ENCODE data around the gene CNTNAP2.

The CNTNAP2 gene

DNA sequence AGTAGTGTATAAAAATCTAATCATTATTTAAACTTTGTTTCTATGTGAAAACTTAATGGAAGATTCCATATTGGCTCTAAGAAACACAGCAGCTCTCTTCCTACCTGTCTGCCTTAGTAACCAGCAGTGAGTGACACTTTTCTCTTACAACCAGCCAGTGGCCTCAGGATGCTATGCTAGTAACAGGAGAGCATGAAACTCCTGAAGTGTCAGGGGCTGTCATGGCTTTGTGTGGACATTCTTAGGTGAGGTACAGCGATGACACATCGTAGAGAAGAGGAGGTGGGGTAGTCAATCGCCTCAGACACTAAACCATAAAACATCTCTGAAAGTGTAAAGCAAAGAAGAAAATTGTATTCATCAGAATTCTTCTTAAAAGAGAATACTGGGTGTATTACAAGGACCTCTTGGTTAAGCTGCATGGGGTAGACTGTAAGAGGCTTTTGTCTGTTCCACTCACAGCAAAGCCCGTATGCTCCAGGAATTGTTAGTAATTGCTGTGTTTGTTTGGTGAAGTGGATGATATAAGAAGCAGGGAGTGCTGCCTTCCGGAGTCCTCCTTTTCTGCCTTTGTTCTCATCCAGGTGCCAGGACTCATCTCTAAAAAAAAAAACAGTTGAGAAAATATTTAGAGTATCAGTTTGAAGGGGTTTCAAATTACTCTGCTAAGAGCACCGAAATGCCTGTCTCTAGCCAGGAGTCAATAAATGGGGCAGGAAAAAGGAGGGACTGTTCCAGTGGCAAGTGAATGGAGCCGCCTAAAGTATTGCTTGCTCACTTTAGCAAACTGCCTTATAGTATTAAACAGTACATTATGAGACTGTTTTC is 518.8 kb downstream of the CNTNAP2 start:
- DNase-seq = peak; percentile 98

DNA sequence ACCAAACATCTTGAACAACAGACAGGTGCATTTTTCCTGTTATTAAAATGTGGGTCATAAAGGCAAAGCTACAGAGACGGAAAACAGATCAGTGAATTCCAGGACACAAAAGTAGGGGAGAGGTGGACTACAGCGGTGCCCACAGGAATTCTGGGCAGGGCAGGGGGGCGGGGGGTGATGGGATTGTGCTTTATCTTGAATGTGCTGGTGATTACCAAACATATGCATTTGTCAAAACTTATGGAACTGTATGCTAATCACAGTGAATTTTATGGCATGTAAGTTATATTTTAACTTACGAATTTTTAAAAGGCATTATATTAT is 519.4 kb downstream of the CNTNAP2 start:
- no peak for DNase-seq

GRCh38 chr7:146636581-146636980 is 520.0 kb downstream of the CNTNAP2 start:
- no peak for DNase-seq

- DNase-seq = no peak
Observed at GRCh38 chr7:146639291-146639690, 522.7 kb downstream of the CNTNAP2 start.

- DNase-seq = no peak
Observed at GRCh38 chr7:146641491-146641890, 524.9 kb downstream of the CNTNAP2 start.

GRCh38 chr7:146645383-146645976 is 528.9 kb downstream of the CNTNAP2 start:
- no peak for DNase-seq

DNA sequence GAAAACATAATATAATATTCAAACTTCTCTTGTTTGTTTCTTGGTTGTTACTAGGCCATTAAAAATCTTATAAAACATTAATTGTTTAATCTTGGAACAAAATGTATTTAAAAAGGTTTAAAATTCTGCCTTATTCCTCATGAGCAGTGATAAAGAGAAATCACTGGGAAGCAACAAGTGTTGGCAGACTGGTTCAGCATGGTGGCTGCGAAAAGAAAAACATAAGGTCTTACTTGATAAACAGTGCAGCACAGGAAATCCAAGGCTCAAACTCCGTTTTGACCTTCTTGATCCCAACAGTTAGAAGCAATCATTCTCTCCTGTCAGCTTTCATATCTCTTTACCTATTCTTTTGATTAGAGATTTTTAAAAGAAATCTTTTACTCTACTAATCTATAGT is 530.8 kb downstream of the CNTNAP2 start:
- no peak for DNase-seq

DNA sequence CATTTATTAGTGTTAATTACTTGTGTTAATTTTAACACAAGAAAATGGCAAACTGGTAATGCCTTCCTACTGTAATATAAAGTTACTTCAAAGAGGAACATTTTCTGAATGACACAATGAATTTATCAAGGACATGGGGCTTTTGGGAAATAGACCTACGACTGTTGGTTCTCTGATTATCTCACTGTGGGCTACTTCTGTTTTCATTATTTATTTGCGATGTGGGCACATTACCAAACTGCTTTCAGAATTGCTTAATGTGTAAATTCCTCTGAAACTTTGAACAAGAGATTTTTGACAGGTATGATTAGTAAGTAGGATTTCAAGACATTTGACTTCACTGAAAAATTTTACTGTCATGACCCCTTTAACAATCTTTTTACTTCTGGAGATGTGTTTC is 535.6 kb downstream of the CNTNAP2 start:
- no peak for DNase-seq

GRCh38 chr7:146654048-146654447 is 537.4 kb downstream of the CNTNAP2 start:
- DNase-seq = no peak

- DNase-seq = peak; percentile 98
Observed at GRCh38 chr7:146655928-146656797, 539.6 kb downstream of the CNTNAP2 start.

DNA sequence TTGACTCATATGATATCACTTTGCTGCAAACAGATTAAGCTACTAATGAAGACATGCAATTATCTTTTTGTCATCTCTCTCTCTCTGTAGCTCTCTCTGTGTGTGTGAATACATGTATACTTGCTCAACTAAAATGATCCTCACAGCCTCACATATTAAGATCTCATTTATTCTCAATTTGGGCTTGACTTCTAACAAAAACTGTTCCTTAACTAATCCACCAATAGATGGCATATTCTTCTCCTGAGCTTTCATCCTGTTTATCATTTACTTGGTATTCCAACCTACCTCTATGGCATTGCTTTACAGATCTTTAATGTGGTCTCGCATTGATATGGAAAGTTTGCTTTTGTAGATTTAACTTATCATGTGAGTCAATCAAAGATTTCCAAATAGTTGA is 540.4 kb downstream of the CNTNAP2 start:
- DNase-seq = peak; percentile 68

GRCh38 chr7:146658604-146659003 is 542.0 kb downstream of the CNTNAP2 start:
- DNase-seq = no peak

- peak; percentile 58 for DNase-seq
Observed at GRCh38 chr7:146659732-146660131, 543.1 kb downstream of the CNTNAP2 start.

GRCh38 chr7:146660839-146661238 is 544.2 kb downstream of the CNTNAP2 start:
- peak; percentile 88 for DNase-seq

- no peak for DNase-seq
Observed at GRCh38 chr7:146661435-146661834, 544.8 kb downstream of the CNTNAP2 start.

DNA sequence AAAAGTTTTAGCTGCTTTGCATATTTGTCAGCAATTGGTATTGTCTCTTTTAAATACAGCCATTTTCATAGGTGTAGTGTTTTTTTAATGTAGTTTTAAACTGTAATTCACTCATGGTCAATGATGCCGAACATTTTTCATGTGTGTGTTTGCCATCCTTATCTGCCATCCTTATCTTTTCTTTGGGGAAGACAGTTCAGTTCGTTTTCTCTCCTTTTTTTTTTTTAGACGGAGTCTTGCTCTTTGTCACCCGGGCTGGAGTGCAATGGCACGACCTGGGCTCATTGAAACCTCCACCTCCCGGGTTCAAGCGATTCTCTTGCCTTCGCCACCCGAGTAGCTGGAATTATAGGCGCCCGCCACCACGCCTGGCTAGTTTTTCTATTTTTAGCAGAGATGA is 545.3 kb downstream of the CNTNAP2 start:
- DNase-seq = no peak

- DNase-seq = no peak
Observed at GRCh38 chr7:146665023-146665422, 548.4 kb downstream of the CNTNAP2 start.

DNA sequence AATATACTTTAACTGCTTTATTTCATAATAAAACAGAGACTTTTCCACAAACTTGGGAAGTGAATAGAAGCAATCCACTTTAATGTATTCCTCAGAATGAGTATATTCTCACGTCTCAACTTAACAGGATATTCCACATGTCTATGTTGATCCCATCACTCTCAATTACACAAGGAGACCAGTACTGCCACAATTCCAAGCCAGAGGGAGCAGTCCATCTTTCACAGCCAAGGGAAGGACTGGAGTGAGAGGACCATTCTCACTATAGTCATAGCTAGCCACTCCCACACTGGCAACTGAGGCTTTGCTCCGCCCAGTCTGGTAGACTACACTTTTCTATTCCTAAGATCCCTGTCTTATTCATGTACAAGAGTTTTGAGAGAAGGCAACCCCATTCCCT is 553.9 kb downstream of the CNTNAP2 start:
- no peak for DNase-seq

DNA sequence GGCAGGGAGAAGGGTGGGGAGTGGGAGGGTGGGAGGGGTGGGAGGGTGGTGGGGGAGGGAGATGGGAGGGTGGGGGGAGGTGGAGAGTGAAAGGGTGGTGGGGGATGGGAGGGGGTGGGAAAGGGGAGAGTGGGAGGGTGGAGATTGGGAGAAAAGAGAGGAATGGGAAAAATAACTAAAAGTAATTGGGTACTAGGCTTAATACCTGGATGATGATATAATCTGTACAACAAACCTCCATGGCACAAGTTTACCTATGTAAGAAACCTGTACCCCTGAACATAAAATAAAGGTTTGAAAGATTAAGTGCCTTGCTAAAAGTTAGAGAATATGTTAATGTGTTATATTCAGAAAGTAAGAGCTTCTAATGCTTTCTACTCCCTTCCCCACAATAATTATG is 564.9 kb downstream of the CNTNAP2 start:
- DNase-seq = no peak

GRCh38 chr7:146683439-146683838 is 566.8 kb downstream of the CNTNAP2 start:
- DNase-seq = no peak

DNA sequence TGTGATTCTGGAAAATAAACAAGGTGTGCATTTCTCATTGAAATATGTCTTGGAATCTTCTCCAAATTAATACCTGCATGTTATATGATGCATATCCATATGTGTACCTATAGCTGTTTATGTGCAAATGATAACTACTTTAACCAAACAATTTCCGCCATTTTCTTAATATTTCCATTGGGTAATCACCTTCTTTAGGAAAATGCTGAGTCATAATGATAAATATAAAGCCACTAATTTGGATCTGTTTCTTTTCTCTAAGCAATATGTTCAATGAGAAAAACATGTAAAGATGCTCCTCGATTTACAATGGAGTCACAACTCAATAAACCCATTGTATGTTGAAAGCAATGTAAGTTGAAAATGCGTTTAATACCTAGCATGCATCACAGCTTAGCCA is 574.4 kb downstream of the CNTNAP2 start:
- no peak for DNase-seq

DNA sequence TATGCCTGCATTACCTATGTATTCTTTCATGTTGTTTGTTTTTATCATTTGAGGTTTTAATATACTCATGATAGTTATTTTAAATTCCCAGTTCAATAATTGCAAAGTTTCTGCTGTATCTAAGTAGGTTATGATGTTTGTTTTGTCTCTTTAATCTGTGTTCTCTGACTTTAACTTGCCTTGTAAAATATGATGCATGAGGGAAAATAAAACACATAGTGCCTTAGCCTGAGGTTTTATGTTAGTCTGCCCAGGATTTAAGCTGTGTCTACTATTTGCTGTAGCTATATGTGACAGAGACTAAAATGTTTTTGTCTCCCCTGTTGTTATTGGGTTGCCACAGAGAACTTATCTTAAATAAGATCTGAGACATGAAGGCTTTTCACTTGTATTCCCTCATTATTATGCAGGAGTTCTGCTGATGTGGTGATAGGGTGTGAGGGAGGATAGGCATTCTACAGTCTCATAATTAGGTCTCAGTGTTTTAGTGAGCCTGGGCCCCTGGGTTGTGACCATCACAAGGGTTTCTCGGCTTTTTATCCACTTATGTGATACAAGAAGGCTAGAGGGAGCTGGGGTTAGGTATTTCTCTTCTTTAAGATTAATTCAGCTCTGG is 582.5 kb downstream of the CNTNAP2 start:
- no peak for DNase-seq

- DNase-seq = no peak
Observed at GRCh38 chr7:146700015-146700560, 583.5 kb downstream of the CNTNAP2 start.
